Measurements from ENCODE around the gene SPDYE6.

GRCh38 chr7:102392330-102392729 lies 36.1 kb upstream of the SPDYE6 start:
- TF ChIP-seq POLR2A (IDR thresholded peaks at IDR 0.05; ENCODE audit: low read depth, low read length) (no peak), POLR2AphosphoS5 (IDR thresholded peaks at IDR 0.05; ENCODE audit: low read depth, low read length) (no peak), TAF1 (IDR thresholded peaks at IDR 0.05; ENCODE audit: borderline replicate concordance, low read depth, low read length) (no peak)
